ENCODE measurements around the gene CCDC149. TPM values are rescaled to one million over a fixed set of nuclear protein-coding genes. Genes with fewer than 3 reads are reported as not detected.
A peak's percentile ranks its signal among the peaks of the same experiment; 100 is the strongest.

The CCDC149 gene
- total and polyA plus RNA-seq, 9 donors, result 8.0 to 12.3 (median 10.3) TPM

GRCh38 chr4:24774452-24774851, 138.4 kb downstream of the CCDC149 start:
- Histone ChIP-seq H3K27ac (ENCODE audit: low read length) (no peak overlapping the region), H3K4me1 (ENCODE audit: control insufficient read depth, insufficient read depth, low read length) (peaks cover 15% of the 10 kb centered on the region), H3K36me3 (ENCODE audit: control insufficient read depth, insufficient read depth, low read length) (no peaks in the 10 kb centered on the region), H3K9me3 (replicated peaks; ENCODE audit: control insufficient read depth, low read depth, low read length) (no peaks in the 10 kb centered on the region), H3K27me3 (ENCODE audit: control insufficient read depth, insufficient read depth, low read length) (no peaks in the 10 kb centered on the region), H3K4me3 (ENCODE audit: low read length) (no peak overlapping the region)
- no CpG with 5 or more reads among the region's 2 CpGs for WGBS (ENCODE audit: insufficient coverage)
- DNase-seq, result no peak

- Histone ChIP-seq H3K36me3 (ENCODE audit: control insufficient read depth, insufficient read depth, low read length) (no peaks in the 10 kb centered on the region), H3K4me3 (ENCODE audit: low read length) (no peak overlapping the region), H3K4me1 (ENCODE audit: control insufficient read depth, insufficient read depth, low read length) (peaks cover 10% of the 10 kb centered on the region), H3K27ac (ENCODE audit: low read length) (no peak overlapping the region), H3K27me3 (ENCODE audit: control insufficient read depth, insufficient read depth, low read length) (no peaks in the 10 kb centered on the region), H3K9me3 (replicated peaks; ENCODE audit: control insufficient read depth, low read depth, low read length) (no peaks in the 10 kb centered on the region)
- DNase-seq, result no peak
- WGBS (ENCODE audit: insufficient coverage), result 100% methylated on average over 1 of the region's 6 CpGs
Observed at GRCh38 chr4:24772952-24773351, 139.9 kb downstream of the CCDC149 start.

GRCh38 chr4:24772061-24772705, 140.7 kb downstream of the CCDC149 start:
- 96% methylated on average over 5 of the region's 5 CpGs for WGBS (ENCODE audit: insufficient coverage)
- DNase-seq, result no peak
- Histone ChIP-seq H3K4me3 (ENCODE audit: low read length) (no peak overlapping the region), H3K9me3 (replicated peaks; ENCODE audit: control insufficient read depth, low read depth, low read length) (no peaks in the 10 kb centered on the region), H3K4me1 (ENCODE audit: control insufficient read depth, insufficient read depth, low read length) (peaks cover 10% of the 10 kb centered on the region), H3K36me3 (ENCODE audit: control insufficient read depth, insufficient read depth, low read length) (no peaks in the 10 kb centered on the region), H3K27ac (ENCODE audit: low read length) (no peak overlapping the region), H3K27me3 (ENCODE audit: control insufficient read depth, insufficient read depth, low read length) (no peaks in the 10 kb centered on the region)

GRCh38 chr4:24771241-24771640, 141.6 kb downstream of the CCDC149 start:
- H3K27me3 ChIP-seq (ENCODE audit: control insufficient read depth, insufficient read depth, low read length), result no peaks in the 10 kb centered on the region
- H3K4me1 ChIP-seq (ENCODE audit: control insufficient read depth, insufficient read depth, low read length), result peaks cover 10% of the 10 kb centered on the region
- 20% methylated on average over 1 of the region's 4 CpGs for WGBS (ENCODE audit: insufficient coverage)
- peak; percentile 53 for DNase-seq
- no peak overlapping the region for H3K4me3 ChIP-seq (ENCODE audit: low read length)
- H3K27ac ChIP-seq (ENCODE audit: low read length), result no peak overlapping the region
- H3K9me3 ChIP-seq (replicated peaks; ENCODE audit: control insufficient read depth, low read depth, low read length), result no peaks in the 10 kb centered on the region
- no peaks in the 10 kb centered on the region for H3K36me3 ChIP-seq (ENCODE audit: control insufficient read depth, insufficient read depth, low read length)

- Histone ChIP-seq H3K9me3 (replicated peaks; ENCODE audit: control insufficient read depth, low read depth, low read length) (no peaks in the 10 kb centered on the region), H3K27ac (ENCODE audit: low read length) (no peak overlapping the region), H3K4me3 (ENCODE audit: low read length) (no peak overlapping the region), H3K36me3 (ENCODE audit: control insufficient read depth, insufficient read depth, low read length) (no peaks in the 10 kb centered on the region), H3K4me1 (ENCODE audit: control insufficient read depth, insufficient read depth, low read length) (peaks cover 10% of the 10 kb centered on the region), H3K27me3 (ENCODE audit: control insufficient read depth, insufficient read depth, low read length) (no peaks in the 10 kb centered on the region)
- no CpG with 5 or more reads among the region's 4 CpGs for whole genome bisulfite sequencing (ENCODE audit: insufficient coverage)
- peak; percentile 55 for DNase-seq
Observed at GRCh38 chr4:24770667-24771066, 142.2 kb downstream of the CCDC149 start.

GRCh38 chr4:24770032-24770584, 142.7 kb downstream of the CCDC149 start:
- no peak for DNase-seq
- Histone ChIP-seq H3K4me1 (ENCODE audit: control insufficient read depth, insufficient read depth, low read length) (peaks cover 10% of the 10 kb centered on the region), H3K9me3 (replicated peaks; ENCODE audit: control insufficient read depth, low read depth, low read length) (no peaks in the 10 kb centered on the region), H3K4me3 (ENCODE audit: low read length) (no peak overlapping the region), H3K27me3 (ENCODE audit: control insufficient read depth, insufficient read depth, low read length) (no peaks in the 10 kb centered on the region), H3K36me3 (ENCODE audit: control insufficient read depth, insufficient read depth, low read length) (no peaks in the 10 kb centered on the region), H3K27ac (ENCODE audit: low read length) (no peak overlapping the region)
- 79% methylated on average over 3 of the region's 3 CpGs for WGBS (ENCODE audit: insufficient coverage)

GRCh38 chr4:24769571-24769970, 143.3 kb downstream of the CCDC149 start:
- H3K4me3 ChIP-seq (ENCODE audit: low read length), result no peak overlapping the region
- no peak for DNase-seq
- H3K4me1 ChIP-seq (ENCODE audit: control insufficient read depth, insufficient read depth, low read length), result peaks cover 10% of the 10 kb centered on the region
- no peaks in the 10 kb centered on the region for H3K36me3 ChIP-seq (ENCODE audit: control insufficient read depth, insufficient read depth, low read length)
- WGBS (ENCODE audit: insufficient coverage), result 33% methylated on average over 1 of the region's 2 CpGs
- H3K9me3 ChIP-seq (replicated peaks; ENCODE audit: control insufficient read depth, low read depth, low read length), result no peaks in the 10 kb centered on the region
- no peaks in the 10 kb centered on the region for H3K27me3 ChIP-seq (ENCODE audit: control insufficient read depth, insufficient read depth, low read length)
- no peak overlapping the region for H3K27ac ChIP-seq (ENCODE audit: low read length)

- Histone ChIP-seq H3K27ac (ENCODE audit: low read length) (no peak overlapping the region), H3K4me1 (ENCODE audit: control insufficient read depth, insufficient read depth, low read length) (peaks cover 12% of the 10 kb centered on the region), H3K36me3 (ENCODE audit: control insufficient read depth, insufficient read depth, low read length) (no peaks in the 10 kb centered on the region), H3K9me3 (replicated peaks; ENCODE audit: control insufficient read depth, low read depth, low read length) (no peaks in the 10 kb centered on the region), H3K27me3 (ENCODE audit: control insufficient read depth, insufficient read depth, low read length) (no peaks in the 10 kb centered on the region), H3K4me3 (ENCODE audit: low read length) (no peak overlapping the region)
- DNase-seq, result no peak
Observed at GRCh38 chr4:24768604-24769003, 144.2 kb downstream of the CCDC149 start.

- H3K36me3 ChIP-seq (ENCODE audit: control insufficient read depth, insufficient read depth, low read length), result no peaks in the 10 kb centered on the region
- no peaks in the 10 kb centered on the region for H3K9me3 ChIP-seq (replicated peaks; ENCODE audit: control insufficient read depth, low read depth, low read length)
- H3K27me3 ChIP-seq (ENCODE audit: control insufficient read depth, insufficient read depth, low read length), result no peaks in the 10 kb centered on the region
- peaks cover 15% of the 10 kb centered on the region for H3K4me1 ChIP-seq (ENCODE audit: control insufficient read depth, insufficient read depth, low read length)
- H3K4me3 ChIP-seq (ENCODE audit: low read length), result no peak overlapping the region
- H3K27ac ChIP-seq (ENCODE audit: low read length), result no peak overlapping the region
- DNase-seq, result no peak
- WGBS (ENCODE audit: insufficient coverage), result 59% methylated on average over 4 of the region's 5 CpGs
Observed at GRCh38 chr4:24768006-24768405, 144.8 kb downstream of the CCDC149 start.

- no peak overlapping the region for H3K4me3 ChIP-seq (ENCODE audit: low read length)
- H3K36me3 ChIP-seq (ENCODE audit: control insufficient read depth, insufficient read depth, low read length), result no peaks in the 10 kb centered on the region
- no peak for DNase-seq
- peaks cover 11% of the 10 kb centered on the region for H3K4me1 ChIP-seq (ENCODE audit: control insufficient read depth, insufficient read depth, low read length)
- peak overlapping the region; percentile 23 for H3K27ac ChIP-seq (ENCODE audit: low read length)
- no peaks in the 10 kb centered on the region for H3K27me3 ChIP-seq (ENCODE audit: control insufficient read depth, insufficient read depth, low read length)
- 52% methylated on average over 4 of the region's 4 CpGs for WGBS (ENCODE audit: insufficient coverage)
- H3K9me3 ChIP-seq (replicated peaks; ENCODE audit: control insufficient read depth, low read depth, low read length), result no peaks in the 10 kb centered on the region
Observed at GRCh38 chr4:24765376-24765988, 147.4 kb downstream of the CCDC149 start.

Data from muscle of leg (tissue), 11 donors.